ENCODE measurements around the gene PLD1.

- TF ChIP-seq, protein P1, sequence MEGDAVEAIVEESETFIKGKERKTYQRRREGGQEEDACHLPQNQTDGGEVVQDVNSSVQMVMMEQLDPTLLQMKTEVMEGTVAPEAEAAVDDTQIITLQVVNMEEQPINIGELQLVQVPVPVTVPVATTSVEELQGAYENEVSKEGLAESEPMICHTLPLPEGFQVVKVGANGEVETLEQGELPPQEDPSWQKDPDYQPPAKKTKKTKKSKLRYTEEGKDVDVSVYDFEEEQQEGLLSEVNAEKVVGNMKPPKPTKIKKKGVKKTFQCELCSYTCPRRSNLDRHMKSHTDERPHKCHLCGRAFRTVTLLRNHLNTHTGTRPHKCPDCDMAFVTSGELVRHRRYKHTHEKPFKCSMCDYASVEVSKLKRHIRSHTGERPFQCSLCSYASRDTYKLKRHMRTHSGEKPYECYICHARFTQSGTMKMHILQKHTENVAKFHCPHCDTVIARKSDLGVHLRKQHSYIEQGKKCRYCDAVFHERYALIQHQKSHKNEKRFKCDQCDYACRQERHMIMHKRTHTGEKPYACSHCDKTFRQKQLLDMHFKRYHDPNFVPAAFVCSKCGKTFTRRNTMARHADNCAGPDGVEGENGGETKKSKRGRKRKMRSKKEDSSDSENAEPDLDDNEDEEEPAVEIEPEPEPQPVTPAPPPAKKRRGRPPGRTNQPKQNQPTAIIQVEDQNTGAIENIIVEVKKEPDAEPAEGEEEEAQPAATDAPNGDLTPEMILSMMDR (IDR thresholded peaks at IDR 0.05; ENCODE audit: low read depth, low read length, poor library complexity, severe bottlenecking), result no peak
- no peak for TF ChIP-seq EZH2phosphoT487 (IDR thresholded peaks at IDR 0.05; ENCODE audit: borderline replicate concordance, low read length)
These were observed 17.8 kb downstream of the PLD1 start for GRCh38 chr3:171792531-171792930.
